HG02973 (cell line): Measurements from ENCODE around the gene IL13.

ENCODE experiments used
- ATAC-seq: cut with Tn5 transposase; IDR thresholded peaks from one replicate; pipeline ENCODE4 v1.9.1; 2021; ENCODE audit warnings: moderate library complexity; ENCODE audit not compliant: unreplicated experiment

Gene IL13

DNA sequence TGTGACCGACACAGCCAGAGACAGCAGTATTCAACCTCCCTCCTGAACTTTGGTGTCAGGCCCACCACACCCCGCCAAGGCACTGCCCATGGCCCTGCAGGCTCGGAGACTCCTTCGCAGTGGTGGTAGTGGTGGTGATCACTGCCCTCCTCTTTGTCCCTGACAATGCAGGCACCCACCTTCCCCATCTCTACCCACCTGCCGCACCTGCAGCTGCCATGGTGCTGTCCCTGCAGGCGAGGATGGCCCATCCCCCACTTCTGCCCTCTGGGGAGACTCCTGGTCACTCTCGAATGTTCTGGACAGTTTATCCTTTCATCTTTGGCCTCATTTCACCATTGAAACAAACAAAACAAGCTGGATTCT lies 11.5 kb downstream of the IL13 start:
- ATAC-seq: no peak

DNA sequence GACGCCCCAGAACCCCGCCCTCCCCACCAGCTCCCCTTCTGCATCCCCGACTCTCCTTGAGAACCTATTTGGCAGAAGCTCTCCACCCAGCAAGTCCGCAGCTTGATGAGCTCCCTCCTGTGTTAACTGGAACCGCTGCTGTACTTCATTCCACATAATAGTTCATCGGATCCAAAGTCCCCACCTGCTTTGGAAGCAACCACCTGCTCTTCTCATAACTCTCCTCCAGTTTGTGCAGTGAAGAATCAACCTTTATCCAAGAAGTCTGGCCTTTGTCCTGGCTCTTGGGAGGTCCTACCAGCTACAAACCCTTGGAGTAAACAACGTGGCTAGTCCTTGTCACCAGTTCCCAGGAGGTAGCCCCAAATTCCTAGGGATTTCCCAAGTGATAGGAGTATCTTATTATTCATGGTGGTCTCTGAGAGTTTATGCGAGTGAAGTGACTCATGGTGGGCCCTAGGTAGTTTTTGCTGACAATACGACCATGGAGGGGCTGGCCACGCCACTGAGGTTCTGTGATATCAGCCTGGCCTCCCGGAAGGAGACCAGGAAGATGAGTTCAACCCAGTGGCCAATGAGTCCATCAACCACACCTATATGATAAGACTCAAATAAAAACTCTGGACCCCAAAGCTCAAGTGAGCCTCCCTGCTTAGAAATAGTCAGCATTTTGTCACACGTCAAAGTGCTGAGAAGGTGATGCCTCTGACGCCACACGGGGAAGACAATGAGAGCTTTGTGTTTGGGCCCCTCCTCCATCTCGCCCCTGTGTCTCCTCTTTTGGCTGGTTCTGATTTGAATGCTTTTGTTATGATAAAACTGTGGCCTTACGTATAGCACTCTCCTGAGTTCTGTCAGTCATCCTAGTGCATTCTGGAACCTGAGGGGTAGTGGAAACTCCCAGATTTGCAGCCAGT lies 12.3 kb downstream of the IL13 start:
- ATAC-seq: no peak

DNA sequence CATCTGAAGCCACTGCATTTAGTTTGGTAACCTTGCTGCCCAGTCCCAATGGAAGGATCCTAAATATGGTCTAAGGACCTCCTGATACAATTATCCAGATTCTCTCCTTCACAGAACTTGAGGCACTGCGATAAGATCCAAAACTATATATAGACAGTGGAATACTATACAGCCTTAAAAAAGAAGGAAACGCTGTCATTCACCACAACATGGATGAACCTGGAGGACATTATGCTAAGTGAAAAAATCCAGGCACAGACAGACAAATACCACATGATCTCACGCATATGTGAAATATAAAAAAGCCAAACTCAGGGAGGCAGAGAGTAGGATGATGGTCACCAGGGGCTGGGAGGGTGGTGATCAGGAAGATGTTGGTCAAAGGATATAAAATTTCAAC lies 13.0 kb downstream of the IL13 start:
- ATAC-seq: no peak

DNA sequence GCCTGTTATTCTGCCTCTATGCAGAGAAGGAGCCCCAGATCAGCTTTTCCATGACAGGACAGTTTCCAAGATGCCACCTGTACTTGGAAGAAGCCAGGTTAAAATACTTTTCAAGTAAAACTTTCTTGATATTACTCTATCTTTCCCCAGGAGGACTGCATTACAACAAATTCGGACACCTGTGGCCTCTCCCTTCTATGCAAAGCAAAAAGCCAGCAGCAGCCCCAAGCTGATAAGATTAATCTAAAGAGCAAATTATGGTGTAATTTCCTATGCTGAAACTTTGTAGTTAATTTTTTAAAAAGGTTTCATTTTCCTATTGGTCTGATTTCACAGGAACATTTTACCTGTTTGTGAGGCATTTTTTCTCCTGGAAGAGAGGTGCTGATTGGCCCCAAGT lies 15.5 kb downstream of the IL13 start:
- ATAC-seq: no peak

DNA sequence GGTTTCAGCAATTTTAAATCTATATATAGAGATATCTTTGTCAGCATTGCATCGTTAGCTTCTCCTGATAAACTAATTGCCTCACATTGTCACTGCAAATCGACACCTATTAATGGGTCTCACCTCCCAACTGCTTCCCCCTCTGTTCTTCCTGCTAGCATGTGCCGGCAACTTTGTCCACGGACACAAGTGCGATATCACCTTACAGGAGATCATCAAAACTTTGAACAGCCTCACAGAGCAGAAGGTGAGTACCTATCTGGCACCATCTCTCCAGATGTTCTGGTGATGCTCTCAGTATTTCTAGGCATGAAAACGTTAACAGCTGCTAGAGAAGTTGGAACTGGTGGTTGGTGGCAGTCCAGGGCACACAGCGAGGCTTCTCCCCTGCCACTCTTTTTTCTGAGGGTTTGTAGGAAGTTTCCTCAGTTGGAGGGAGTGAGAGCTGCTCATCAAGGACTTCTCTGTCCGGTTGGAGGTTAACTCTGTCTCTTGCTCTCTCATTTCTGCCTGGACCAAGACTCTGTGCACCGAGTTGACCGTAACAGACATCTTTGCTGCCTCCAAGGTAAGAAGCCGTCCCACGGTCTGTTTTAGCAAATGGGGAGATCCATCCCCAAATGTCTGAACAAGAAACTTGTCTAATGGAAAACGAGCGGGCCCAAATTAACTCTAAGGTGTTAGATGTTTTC lies 16.1 kb downstream of the IL13 start, which contains the start of gene IL4:
Gene IL4 (plus strand): TSS at position 51 of the 692 bp plus-strand sequence. CDS start 62 bp downstream, at position 113.
- ATAC-seq: no peak

DNA sequence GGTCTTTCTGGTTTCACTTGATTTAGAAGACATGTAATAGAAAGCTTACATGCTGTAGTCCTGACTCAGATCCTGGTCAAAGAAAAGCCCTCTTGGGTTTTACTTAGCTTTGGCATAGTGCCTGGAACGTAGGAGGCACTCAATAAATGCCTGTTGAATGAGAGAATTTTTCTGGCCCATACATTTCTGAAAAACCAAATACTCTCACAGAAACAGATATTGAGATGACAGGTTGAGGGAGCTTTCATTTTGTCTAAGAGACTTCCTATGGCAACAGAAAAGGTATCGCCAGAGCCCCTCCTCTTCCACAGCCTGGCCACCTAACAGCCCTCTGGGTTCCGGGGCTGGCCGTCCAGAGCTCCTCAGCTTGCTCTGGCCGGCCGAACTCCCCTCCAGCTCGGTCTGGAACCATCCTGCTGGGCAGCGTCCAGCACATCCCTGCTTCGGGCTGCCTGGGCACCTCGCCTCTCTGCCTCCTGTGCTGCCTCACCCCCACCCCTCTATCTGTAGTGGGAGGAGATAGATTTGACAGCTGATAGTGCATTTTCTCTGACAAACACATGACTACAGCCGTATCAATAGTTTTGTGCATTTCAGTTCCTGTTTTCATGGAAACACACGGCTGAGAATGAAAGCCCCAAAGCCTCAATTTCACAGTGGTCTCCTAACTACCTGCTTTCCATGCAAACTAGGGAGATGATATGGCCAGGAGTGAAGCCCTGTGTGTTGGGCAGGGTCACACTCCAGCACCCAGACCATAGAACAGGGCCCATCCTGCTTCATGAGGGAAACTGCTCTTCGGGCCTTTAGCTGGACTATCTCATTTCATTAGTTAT lies 16.9 kb downstream of the IL13 start:
- ATAC-seq: peak; percentile 75

DNA sequence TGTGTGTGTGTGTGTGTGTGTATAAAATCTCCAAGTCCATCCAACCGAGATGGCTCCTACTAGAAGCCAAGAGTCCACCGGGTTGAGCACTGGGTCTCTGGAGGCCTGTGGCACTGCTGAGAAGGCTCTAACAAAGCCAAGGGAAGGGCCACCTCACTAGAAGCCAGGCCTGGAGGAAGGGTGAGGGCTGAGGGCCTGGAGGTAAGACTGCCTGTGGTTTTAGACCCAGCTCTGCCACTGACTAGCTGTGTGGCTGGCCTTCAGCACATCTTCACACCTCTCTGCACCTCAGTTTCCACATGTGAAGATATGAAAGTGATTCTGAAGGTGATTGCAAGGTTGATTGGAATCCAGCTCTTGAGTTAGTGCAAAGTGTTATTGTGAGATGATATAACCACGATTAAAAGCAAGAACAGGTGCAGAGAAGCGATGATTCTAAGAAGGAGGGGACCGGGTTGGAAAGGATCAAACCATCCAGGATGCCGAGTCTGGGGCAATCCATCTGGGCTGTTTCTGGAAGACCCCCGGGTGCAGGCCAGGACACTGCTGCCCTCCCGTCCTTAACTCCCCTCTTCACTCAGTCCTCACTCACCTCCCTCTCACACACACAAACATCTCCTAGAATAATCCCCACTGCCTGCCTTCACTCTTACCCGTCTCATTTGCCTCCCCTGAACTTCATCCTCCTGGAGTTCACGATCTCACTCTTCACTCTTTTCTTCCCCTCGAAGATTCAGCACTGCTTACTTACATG lies 18.1 kb downstream of the IL13 start:
- ATAC-seq: no peak

DNA sequence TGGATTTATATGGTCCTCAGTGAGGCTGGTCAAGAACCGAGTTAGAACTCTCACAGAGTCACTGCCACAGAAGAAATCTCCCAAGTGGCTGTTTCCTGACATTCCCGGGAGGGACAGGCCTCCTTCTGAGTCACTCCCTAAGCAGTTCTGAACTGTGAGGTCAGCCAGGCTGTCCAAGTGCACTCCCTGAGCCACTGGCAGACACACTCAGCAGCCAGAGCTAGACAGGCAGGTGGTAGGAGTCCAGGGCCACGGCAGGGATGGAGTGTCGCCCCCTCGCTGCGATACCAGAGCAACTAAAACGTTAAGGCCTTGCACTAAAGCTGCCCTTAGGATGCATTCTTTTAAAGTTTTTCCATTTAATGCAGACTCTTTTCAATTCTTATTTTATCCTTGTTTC lies 19.2 kb downstream of the IL13 start:
- no peak for ATAC-seq

DNA sequence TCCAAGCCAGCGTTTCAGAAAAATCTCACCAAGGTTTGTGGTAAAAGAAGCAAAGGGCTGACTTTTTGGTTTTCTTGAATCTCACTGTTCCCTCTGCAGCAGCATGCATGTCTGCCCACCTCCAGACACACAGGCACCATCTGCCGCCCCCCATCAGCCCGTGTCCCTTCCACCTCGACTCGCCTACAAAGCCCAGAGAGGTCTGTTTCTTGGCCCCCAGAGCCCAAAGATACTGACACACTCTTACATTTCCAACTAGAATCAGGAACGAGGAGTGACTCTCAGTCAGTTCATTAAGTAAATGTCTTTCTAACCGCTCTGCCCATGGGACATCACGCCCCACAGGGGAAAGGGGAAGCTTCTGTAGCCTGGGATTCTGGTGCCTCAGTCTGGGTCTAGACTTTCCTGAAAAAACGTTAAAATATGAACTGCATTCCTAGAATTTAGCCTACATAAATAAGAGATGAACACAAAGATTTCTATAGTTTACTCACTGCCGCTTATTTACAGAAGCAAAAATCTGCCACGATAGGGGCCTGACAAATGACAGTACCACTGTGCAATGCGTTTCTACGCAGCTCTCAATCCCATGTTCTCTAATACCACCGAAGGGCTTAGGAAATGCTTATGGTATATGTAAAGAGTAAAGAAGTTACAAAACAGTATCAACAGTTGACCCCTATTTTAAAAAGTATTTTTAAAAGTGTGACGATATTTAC lies 19.9 kb downstream of the IL13 start:
- ATAC-seq: no peak

DNA sequence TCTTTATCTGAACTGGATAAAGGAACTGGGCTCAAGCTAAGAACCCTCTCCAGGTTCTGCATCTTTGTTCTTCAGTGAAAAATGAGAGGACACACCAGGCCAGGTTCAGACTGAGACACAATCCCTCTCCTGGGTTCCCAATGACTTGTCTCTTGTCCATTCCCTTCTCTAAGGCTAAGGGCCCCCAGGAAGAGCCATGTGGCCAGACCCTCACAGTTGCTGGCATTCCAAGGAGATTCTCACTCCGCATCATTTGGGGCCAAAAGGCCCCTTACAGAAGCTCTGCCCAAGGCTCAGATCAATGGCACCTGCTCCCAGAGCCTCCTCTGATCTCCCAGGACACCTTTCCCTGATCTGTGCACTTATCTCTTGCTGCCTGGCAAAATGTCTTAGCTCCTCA lies 20.8 kb downstream of the IL13 start:
- ATAC-seq: no peak

DNA sequence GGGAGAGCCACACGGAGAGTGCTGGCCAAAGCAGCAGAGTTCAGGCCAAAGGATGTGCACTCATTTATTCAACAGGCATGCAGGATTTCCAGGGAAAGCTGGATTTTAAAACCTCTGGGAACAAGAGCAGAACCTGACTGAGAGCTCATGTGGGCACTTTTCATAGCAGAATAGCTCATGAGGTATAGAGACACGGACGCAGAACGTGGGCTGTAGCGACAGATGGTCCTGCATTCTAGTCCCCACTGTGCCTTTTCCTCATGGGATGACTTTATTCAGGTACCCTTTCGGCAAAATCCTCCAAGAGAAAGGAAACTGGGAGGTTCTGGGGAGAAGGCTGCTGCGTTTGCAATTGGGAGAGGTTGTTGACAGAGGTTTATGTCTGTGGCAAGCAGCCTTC lies 21.2 kb downstream of the IL13 start:
- ATAC-seq: no peak

DNA sequence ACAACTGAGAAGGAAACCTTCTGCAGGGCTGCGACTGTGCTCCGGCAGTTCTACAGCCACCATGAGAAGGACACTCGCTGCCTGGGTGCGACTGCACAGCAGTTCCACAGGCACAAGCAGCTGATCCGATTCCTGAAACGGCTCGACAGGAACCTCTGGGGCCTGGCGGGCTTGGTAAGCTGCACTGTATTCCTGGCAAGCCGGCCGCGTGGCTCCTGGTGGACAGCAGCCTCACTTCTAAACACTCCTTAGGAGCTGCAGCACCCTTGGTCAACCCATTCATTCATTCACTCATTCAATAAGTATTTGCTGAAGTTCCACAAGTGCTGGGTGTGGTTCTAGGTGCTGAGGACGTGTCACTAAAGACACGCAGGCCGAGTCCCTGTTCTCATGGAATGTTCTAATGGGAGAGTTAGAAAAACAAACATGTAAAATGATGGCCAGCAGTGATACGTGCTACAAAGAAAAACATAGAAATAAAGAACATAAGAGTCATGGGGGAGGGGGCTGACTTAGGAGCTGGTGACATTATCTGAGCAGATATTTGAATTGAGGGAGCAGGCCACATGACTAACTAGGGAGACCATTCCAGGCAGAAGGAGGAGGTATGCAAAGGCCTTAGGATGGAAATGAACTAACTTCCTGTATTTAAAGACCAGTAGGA lies 21.9 kb downstream of the IL13 start:
- ATAC-seq: no peak

DNA sequence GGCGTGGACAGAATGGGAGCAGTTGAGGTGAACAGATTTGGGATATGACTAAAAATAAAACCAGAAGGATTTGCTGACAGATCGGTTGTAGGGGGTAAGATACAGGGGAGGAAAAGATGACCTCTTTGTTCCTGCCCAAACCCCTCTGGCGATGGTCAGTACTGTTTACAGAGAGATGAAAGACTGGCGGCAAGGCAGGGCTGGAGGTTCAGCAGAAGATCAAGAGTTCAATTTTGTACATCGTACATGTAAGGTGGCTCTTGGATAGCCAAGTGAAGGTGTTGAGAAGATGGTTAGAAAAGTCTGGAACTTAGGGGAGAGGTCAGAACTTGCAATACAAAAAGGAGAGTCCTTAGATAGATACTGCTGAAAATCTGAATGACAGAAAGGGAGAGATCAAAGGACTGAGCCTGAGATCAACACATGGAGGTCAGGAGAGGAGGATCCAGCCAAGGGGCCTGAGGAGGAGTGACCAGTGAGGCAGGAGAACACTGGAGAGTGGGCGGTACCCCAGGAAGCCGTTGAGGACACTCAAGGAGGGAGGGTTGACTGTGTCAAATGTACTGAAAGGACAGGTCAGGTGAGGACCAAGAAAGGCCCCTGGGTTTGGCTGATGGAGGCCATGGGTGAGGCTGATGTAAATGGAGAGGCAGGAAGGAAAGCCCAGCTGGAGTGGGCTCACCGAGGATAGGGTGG lies 23.0 kb downstream of the IL13 start:
- no peak for ATAC-seq

DNA sequence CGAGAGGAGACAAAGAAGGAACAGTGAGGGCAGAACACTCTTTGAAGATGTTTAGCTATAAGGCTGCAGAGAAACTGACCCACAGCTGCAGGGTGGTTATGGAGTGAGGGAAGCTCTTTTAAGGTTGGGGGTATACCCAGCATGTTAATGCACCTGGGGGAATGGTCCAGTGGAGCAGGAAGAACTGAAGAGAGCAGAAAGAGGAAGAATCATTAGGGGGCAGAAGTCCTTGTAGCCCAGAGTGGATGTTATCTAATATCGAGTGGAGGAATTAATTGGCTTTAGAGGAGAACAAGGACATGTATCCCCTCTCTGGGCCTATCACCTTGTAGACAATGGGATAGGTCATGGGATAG lies 23.5 kb downstream of the IL13 start:
- ATAC-seq: no peak

DNA sequence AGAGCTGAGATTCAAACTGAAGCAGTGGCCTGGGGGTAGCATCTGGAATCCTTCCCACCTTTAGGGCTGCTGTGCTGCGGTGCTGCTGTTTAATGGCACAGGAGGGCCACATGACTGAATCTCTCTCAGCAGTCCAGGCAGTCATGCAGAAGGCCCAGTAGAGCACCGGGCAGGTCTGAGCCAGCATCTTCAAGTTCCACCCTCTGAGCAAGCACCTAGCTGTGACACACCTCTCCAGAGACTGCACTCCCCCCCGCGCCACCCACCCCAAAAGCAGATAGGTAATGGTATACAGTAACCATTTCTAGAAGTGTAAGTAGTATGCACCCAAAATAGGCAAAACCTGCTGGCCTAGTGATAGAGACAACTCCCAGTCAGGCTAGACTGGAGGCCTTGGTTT lies 24.0 kb downstream of the IL13 start:
- no peak for ATAC-seq

DNA sequence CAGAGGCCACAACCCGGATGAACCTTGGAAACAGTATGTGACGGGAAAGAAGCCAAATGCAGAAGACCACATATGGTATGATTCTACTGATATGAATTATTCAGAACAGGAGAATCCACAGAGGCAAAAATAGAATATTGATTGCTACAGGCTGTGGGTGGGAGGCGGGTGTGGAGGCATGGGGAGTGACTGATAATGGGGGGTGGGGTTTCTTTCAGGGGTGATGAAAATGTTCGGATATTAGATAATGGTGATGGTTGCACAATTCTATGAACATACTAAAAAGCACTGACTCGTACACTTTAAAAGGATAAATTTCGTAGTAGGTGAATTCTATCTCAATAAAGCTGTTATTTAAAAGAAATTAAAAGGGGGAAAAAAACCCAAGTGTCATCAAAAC lies 26.5 kb downstream of the IL13 start:
- no peak for ATAC-seq

DNA sequence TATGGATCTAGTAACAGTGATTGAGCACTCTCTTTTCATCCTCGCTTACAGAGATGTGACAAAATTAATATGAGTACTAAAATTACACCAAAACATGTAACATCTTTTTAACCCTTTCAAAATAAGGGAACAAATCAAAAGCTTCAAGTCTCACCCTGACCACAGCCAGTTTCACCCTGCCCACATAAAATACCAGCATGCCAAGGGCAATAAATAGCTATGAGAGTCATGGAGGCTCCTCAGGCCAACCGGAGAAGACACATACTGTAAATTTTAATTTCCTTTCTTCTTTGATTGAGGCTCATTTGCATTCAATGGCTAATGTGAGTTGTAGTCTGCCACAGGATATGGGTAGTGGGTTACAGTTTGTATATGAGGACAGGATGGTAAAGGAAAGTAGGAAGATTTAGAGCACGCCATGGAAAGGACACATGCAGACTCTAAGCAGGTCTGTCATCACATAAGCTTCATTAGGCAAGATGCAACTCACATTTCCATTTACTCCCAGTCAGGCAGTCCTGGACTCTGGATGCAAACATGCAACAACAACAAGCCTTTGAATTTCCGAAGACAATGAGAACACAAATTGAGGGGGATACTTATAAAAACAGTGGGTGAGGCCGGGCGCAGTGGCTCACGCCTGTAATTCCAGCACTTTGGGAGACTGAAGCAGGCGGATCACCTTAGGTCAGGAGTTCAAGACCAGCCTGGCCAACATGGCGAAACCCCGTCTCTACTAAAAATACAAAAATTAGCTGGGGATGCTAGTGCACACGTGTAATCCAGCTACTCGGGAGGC lies 27.1 kb downstream of the IL13 start:
- no peak for ATAC-seq

DNA sequence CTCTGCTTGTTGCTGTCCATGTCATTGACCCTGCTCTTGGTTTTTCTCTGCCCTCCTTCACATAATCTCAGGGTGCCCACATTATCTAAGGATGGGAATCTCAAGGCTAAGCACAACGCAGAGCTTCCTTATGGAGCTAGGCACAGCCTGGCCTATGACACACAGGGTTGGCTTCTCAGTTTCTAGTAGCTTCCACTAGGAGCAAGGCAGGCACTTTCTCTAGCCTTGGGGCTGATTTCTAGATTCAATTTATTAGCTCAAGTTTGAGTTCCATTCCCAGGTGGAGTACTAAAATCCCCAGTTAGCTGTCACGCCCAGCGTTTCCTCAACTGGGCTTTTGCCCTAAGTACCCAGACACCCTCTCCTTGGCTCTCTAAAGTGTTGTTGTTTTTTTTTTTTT lies 28.2 kb downstream of the IL13 start:
- ATAC-seq: no peak
